Mucosa of stomach (tissue), 1 donor: ENCODE measurements around the gene RAD51B.

Experiments
- H3K27me3 ChIP-seq: one replicate; pipeline ENCODE4 v1.7.0; 2013; ENCODE audit warnings: mild to moderate bottlenecking, low read length; ENCODE audit not compliant: control insufficient read depth, insufficient read depth
- H3K36me3 ChIP-seq: one replicate; pipeline ENCODE4 v1.7.0; 2013; ENCODE audit warnings: low read length; ENCODE audit not compliant: control insufficient read depth, insufficient read depth
- H3K4me1 ChIP-seq: one replicate; pipeline ENCODE4 v1.7.0; 2013; ENCODE audit warnings: mild to moderate bottlenecking, low read length; ENCODE audit not compliant: control insufficient read depth, insufficient read depth
- H3K4me3 ChIP-seq: one replicate; pipeline ENCODE4 v1.7.0; 2013; ENCODE audit warnings: low read length
- H3K9ac ChIP-seq: one replicate; pipeline ENCODE4 v1.7.0; 2013; ENCODE audit warnings: mild to moderate bottlenecking, low read length, moderate library complexity
- H3K9me3 ChIP-seq: one replicate; pipeline ENCODE4 v1.7.0; 2013; ENCODE audit warnings: mild to moderate bottlenecking, low read length, moderate library complexity; ENCODE audit not compliant: control insufficient read depth
- donor health status: Pancreatic carcinoma.

Gene RAD51B

DNA sequence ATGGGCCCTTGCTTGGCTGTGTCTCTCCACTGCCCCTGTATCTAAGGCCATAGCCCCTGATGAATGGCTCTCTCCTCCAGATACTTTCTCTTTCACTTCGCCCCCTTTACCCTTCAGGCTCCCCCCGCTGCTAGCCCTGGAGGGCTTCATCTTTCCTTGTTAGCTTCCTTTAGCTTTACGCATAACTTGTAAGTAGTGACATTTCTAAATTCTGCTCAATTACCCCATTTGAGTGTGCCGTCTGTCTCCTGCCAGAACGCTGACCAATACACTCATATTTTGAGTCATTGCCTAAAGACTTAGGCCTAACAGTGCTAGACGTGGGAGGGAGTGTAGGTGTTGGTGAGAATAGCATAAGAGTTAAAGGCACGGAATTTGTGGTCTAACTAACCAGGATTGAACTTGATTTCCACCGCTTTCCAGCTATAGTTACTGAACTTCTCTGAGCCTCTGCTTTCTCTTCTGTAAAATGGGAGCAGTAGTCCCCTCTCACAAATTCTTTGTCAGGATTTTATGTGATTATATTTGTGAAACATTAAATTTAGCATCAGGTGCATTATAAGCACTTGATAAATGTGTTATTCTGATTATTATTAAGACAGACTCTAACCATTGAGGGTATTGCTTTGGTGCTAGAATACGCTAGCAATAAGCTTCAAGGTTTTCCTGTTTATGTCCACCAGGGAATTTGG, 844.0 kb downstream of the RAD51B start:
- H3K4me3 ChIP-seq = no peak overlapping the region
- H3K9ac ChIP-seq = no peak overlapping the region
- H3K27me3 ChIP-seq = no peaks in the 10 kb centered on the region
- H3K36me3 ChIP-seq = no peaks in the 10 kb centered on the region
- H3K9me3 ChIP-seq = no peaks in the 10 kb centered on the region
- peaks cover 20% of the 10 kb centered on the region for H3K4me1 ChIP-seq

DNA sequence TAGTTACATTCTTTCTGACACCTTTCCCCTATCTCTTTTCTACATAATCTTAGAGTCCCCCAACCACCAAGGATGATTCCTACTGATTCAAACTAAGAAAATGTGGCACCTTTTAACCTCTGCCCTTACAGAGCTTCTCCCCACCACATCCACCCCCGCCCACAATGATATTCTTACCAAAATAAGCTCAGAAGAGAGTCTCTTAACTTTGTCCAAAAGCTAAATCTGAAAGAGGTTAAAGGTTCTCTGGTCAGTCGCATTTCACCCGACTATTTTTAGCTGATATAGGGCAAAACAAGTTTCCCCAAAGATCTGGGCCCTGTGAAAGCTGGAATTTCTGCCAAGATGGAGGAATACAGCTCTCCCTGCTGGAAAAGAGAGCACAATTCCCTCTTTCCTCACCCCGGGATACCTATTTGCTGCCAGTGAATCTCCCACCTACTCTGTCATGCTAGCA, 844.7 kb downstream of the RAD51B start:
- Histone ChIP-seq H3K9ac (no peak overlapping the region), H3K9me3 (no peaks in the 10 kb centered on the region), H3K4me1 (peaks cover 27% of the 10 kb centered on the region), H3K4me3 (no peak overlapping the region), H3K27me3 (no peaks in the 10 kb centered on the region), H3K36me3 (no peaks in the 10 kb centered on the region)

GRCh38 chr14:68665131-68665530, 845.6 kb downstream of the RAD51B start:
- no peaks in the 10 kb centered on the region for H3K36me3 ChIP-seq
- H3K27me3 ChIP-seq = no peaks in the 10 kb centered on the region
- no peaks in the 10 kb centered on the region for H3K9me3 ChIP-seq
- no peak overlapping the region for H3K4me3 ChIP-seq
- peaks cover 32% of the 10 kb centered on the region for H3K4me1 ChIP-seq
- H3K9ac ChIP-seq = no peak overlapping the region

DNA sequence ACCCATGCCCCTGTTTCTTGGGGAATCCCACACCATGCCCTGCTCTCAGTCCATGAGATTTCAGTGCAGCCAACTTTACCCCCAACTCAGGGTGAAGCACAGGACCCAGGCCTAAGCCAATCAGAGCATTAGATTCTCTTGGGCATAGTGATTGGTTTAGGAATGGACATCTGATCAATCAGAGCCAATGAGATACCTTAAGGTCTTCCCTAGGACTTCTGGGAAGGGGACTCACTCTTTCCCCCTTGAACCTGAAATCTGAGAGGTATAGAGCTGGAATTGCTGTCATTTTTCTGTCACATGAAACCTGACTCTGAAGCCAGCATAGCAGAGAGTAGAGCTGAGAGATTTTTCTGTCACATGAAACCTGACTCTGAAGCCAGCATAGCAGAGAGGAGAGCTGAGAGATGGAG, 846.2 kb downstream of the RAD51B start:
- no peaks in the 10 kb centered on the region for H3K36me3 ChIP-seq
- no peaks in the 10 kb centered on the region for H3K27me3 ChIP-seq
- peaks cover 32% of the 10 kb centered on the region for H3K4me1 ChIP-seq
- H3K9ac ChIP-seq = no peak overlapping the region
- no peaks in the 10 kb centered on the region for H3K9me3 ChIP-seq
- H3K4me3 ChIP-seq = no peak overlapping the region

DNA sequence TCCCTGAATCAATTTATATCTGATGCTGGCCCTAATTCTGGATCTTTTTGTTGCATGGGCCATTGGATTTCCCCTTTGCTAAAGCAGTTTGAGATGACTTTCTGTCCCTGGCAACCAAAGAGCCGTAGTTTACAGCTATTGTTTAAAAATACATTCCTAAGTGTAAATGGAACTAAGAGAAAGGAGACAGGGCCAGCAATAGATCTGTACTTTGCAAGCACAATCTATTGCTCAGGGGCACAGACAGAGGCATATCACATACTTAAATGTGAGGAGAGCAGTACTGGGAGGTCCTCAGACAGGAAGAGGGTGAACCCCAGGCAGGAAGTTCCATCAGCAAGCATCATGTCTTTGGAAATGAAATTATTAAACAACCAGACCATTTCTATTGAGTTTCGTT, 846.7 kb downstream of the RAD51B start:
- H3K27me3 ChIP-seq = no peaks in the 10 kb centered on the region
- no peaks in the 10 kb centered on the region for H3K9me3 ChIP-seq
- no peak overlapping the region for H3K4me3 ChIP-seq
- H3K4me1 ChIP-seq = peaks cover 32% of the 10 kb centered on the region
- H3K36me3 ChIP-seq = no peaks in the 10 kb centered on the region
- H3K9ac ChIP-seq = no peak overlapping the region

GRCh38 chr14:68666899-68667298, 847.3 kb downstream of the RAD51B start:
- Histone ChIP-seq H3K4me1 (peaks cover 34% of the 10 kb centered on the region), H3K9me3 (no peaks in the 10 kb centered on the region), H3K27me3 (no peaks in the 10 kb centered on the region)

GRCh38 chr14:68667313-68667791, 847.8 kb downstream of the RAD51B start:
- H3K9ac ChIP-seq = no peak overlapping the region
- H3K4me3 ChIP-seq = no peak overlapping the region
- H3K27me3 ChIP-seq = no peaks in the 10 kb centered on the region
- no peaks in the 10 kb centered on the region for H3K36me3 ChIP-seq
- peaks cover 39% of the 10 kb centered on the region for H3K4me1 ChIP-seq
- H3K9me3 ChIP-seq = no peaks in the 10 kb centered on the region

More at GRCh38 chr14:68666899-68667298, 847.3 kb downstream of the RAD51B start:
- H3K36me3 ChIP-seq = no peaks in the 10 kb centered on the region
- H3K9ac ChIP-seq = no peak overlapping the region
- no peak overlapping the region for H3K4me3 ChIP-seq

GRCh38 chr14:68668028-68668427, 848.4 kb downstream of the RAD51B start:
- Histone ChIP-seq H3K36me3 (no peaks in the 10 kb centered on the region), H3K4me3 (no peak overlapping the region), H3K4me1 (peaks cover 45% of the 10 kb centered on the region), H3K9me3 (no peaks in the 10 kb centered on the region), H3K9ac (no peak overlapping the region), H3K27me3 (no peaks in the 10 kb centered on the region)

DNA sequence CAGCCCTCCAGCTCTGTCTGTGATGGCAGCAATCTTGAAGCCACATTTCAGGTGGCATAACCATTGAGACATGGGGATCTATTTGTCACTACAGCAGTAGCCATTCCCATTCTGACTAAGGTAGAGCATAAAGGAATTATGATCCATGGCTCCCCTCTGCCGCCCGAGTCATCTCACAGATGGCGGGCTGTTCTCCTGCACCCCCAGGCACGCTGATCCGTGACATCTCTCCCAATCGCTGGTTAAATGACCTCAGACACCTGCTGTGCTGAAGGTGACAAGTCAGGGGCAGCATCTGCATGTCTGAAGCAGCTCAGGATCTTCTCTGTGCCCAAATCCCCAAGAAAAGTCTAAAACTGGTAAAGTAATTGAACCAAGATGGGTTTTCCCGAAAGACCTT, 849.0 kb downstream of the RAD51B start:
- Histone ChIP-seq H3K4me1 (peaks cover 48% of the 10 kb centered on the region), H3K9ac (no peak overlapping the region), H3K27me3 (no peaks in the 10 kb centered on the region), H3K36me3 (no peaks in the 10 kb centered on the region), H3K9me3 (no peaks in the 10 kb centered on the region), H3K4me3 (no peak overlapping the region)

- no peak overlapping the region for H3K9ac ChIP-seq
- no peaks in the 10 kb centered on the region for H3K36me3 ChIP-seq
- H3K27me3 ChIP-seq = no peaks in the 10 kb centered on the region
- H3K4me3 ChIP-seq = no peak overlapping the region
- H3K4me1 ChIP-seq = peaks cover 48% of the 10 kb centered on the region
- no peaks in the 10 kb centered on the region for H3K9me3 ChIP-seq
Measured at GRCh38 chr14:68669111-68669511, 849.5 kb downstream of the RAD51B start.

DNA sequence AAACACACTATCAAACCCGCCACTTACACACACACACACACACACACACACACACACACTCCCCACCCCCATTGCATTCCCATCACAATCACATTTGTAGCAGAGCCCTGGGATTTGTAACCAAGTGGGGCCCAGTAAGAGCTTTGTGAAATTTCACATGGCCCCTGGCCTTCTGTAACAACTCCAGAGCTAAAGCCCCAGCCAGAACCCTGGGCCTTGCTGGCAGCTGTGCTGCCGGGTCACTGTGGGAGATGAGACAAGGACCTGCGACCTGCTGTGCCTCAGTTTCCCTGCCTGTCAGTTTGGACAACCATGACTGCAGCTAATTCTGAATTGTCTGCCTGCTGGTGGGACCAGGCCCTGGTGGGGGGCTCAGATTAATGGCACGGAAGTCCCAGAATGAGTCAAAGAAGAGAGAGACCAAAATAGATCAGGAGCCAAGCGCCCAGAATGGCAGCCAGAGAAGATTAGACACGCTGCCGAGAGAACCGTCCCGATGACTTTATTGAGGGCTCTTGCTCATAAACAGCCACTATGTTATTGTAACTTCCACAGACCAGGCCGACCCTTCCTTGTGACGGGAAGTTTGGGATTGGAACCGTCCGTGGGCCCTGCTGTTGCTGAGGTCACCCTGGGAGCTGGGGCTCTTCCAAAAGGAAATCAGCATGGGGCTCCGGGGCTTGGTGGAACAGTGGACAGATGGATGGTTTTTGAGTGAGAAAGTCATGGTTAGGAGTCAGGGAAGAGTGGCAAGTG, 850.2 kb downstream of the RAD51B start:
- H3K9me3 ChIP-seq = no peaks in the 10 kb centered on the region
- H3K9ac ChIP-seq = no peak overlapping the region
- peaks cover 48% of the 10 kb centered on the region for H3K4me1 ChIP-seq
- H3K4me3 ChIP-seq = no peak overlapping the region
- H3K36me3 ChIP-seq = no peaks in the 10 kb centered on the region
- H3K27me3 ChIP-seq = no peaks in the 10 kb centered on the region

GRCh38 chr14:68670359-68670715, 850.8 kb downstream of the RAD51B start:
- no peak overlapping the region for H3K9ac ChIP-seq
- H3K4me1 ChIP-seq = peaks cover 48% of the 10 kb centered on the region
- no peaks in the 10 kb centered on the region for H3K36me3 ChIP-seq
- no peaks in the 10 kb centered on the region for H3K27me3 ChIP-seq
- H3K9me3 ChIP-seq = no peaks in the 10 kb centered on the region
- no peak overlapping the region for H3K4me3 ChIP-seq
